ENCODE measurements around the gene FAM193A.

The FAM193A gene

GRCh38 chr4:2750719-2751605 lies 214.5 kb downstream of the FAM193A start (continued):
- TF ChIP-seq SNAI2 (CRISPR knock-in tag; IDR thresholded peaks at IDR 0.05) = no peak
- TF ChIP-seq ZFP3 (CRISPR knock-in tag; IDR thresholded peaks at IDR 0.05) = no peak
- no peak for TF ChIP-seq ZNF565 (CRISPR knock-in tag; conservative IDR thresholded peaks at IDR 0.05; ENCODE audit: low read depth)
- no peak for TF ChIP-seq PPARA (CRISPR knock-in tag; IDR thresholded peaks at IDR 0.05; ENCODE audit: borderline replicate concordance)
- no peak for TF ChIP-seq GLIS3 (CRISPR knock-in tag; IDR thresholded peaks at IDR 0.05)

- no peak for ATAC-seq
- no peak for TF ChIP-seq TSHZ2 (CRISPR knock-in tag; IDR thresholded peaks at IDR 0.05)
- no peak for TF ChIP-seq CSRNP3 (CRISPR knock-in tag; IDR thresholded peaks at IDR 0.05)
- no peak for TF ChIP-seq ZNF70 (CRISPR knock-in tag; IDR thresholded peaks at IDR 0.05)
- TF ChIP-seq OSR1 (CRISPR knock-in tag; IDR thresholded peaks at IDR 0.05) = no peak
- TF ChIP-seq ESRRG (CRISPR knock-in tag; IDR thresholded peaks at IDR 0.05) = no peak
- no peak for TF ChIP-seq ZFP3 (CRISPR knock-in tag; IDR thresholded peaks at IDR 0.05)
- TF ChIP-seq RARB (CRISPR knock-in tag; IDR thresholded peaks at IDR 0.05) = no peak
- no peak for TF ChIP-seq ZC3H10 (CRISPR knock-in tag; IDR thresholded peaks at IDR 0.05)
These were observed 217.0 kb downstream of the FAM193A start for GRCh38 chr4:2753436-2753835.

- TF ChIP-seq TCF4 (CRISPR knock-in tag; IDR thresholded peaks at IDR 0.05; ENCODE audit: borderline replicate concordance) (no peak), TOX (CRISPR knock-in tag; IDR thresholded peaks at IDR 0.05; ENCODE audit: borderline replicate concordance) (no peak), ISL1 (CRISPR knock-in tag; IDR thresholded peaks at IDR 0.05) (no peak), ESRRG (CRISPR knock-in tag; IDR thresholded peaks at IDR 0.05) (no peak), ZNF8 (CRISPR knock-in tag; IDR thresholded peaks at IDR 0.05) (no peak), CSRNP3 (CRISPR knock-in tag; IDR thresholded peaks at IDR 0.05) (no peak), BACH2 (CRISPR knock-in tag; IDR thresholded peaks at IDR 0.05; ENCODE audit: borderline replicate concordance) (no peak), PATZ1 (CRISPR knock-in tag; IDR thresholded peaks at IDR 0.05; ENCODE audit: borderline replicate concordance) (no peak), ZNF70 (CRISPR knock-in tag; IDR thresholded peaks at IDR 0.05) (no peak), OSR1 (CRISPR knock-in tag; IDR thresholded peaks at IDR 0.05) (no peak), ZNF565 (CRISPR knock-in tag; conservative IDR thresholded peaks at IDR 0.05; ENCODE audit: low read depth) (no peak), ZC3H10 (CRISPR knock-in tag; IDR thresholded peaks at IDR 0.05) (no peak), ZFP30 (CRISPR knock-in tag; IDR thresholded peaks at IDR 0.05) (no peak)
- ATAC-seq = no peak; the same call in 2 of the 3 replicates
These were observed 218.7 kb downstream of the FAM193A start for GRCh38 chr4:2754848-2755819.
